ENCODE results near the gene INPP5J.

DNA sequence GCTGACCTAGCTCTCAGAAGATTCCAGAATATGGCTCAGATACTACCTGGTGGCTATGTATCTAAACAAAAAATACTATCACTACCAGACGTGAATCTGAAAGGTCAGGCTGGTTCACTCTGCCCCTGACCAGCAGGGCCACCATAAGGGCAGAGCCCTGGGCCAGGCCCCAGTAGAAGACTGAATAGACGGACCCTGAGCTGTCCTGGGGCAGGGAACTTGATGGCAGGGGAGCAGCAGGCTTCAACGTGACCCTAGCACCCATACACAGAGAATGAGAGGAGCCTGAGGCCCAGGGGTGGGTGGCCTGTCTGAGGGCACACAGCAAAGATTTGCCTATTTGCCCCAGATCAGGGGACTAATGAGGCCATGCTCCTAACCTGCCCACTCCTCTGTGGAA, 30.6 kb downstream of the INPP5J start:
- TF ChIP-seq CTCF (IDR thresholded peaks at IDR 0.05) = no peak
- no peak for TF ChIP-seq POLR2A (IDR thresholded peaks at IDR 0.05)
